HAP-1 (cell line): Measurements from ENCODE around the gene CSNK1G1.
"Not testable (repeated sequence)": the region's sequence is repeated elsewhere in the genome, so short reads cannot be mapped to it uniquely, and the experiment has no call there.

Experiments
- DNase-seq, 2 experiments: peaks; one replicate each; pipeline ENCODE4 v3.0.0-alpha.2; 2016 to 2020; ENCODE audit warnings: low spot score in 2 of 2
- H3K27me3 ChIP-seq: fragments of 250-450 bp; sonication (Bioruptor Pico); 2 replicates; pipeline ENCODE4 v1.5.1; 2020; ENCODE audit warnings: low read depth, mild to moderate bottlenecking, moderate library complexity
- H3K36me3 ChIP-seq: fragments of 250-450 bp; sonication (Bioruptor Pico); replicated peaks from 2 replicates; pipeline ENCODE4 v1.5.1; 2020; ENCODE audit warnings: mild to moderate bottlenecking
- H3K4me1 ChIP-seq: fragments of 250-450 bp; sonication (Bioruptor Pico); 2 replicates; pipeline ENCODE4 v1.5.1; 2020; ENCODE audit warnings: mild to moderate bottlenecking
- H3K4me3 ChIP-seq: fragments of 250-450 bp; sonication (Bioruptor Pico); 2 replicates; pipeline ENCODE4 v1.5.1; 2020; ENCODE audit warnings: mild to moderate bottlenecking, moderate library complexity
- H3K9me3 ChIP-seq: fragments of 250-450 bp; sonication (Bioruptor Pico); 2 replicates; pipeline ENCODE4 v1.5.1; 2020; ENCODE audit warnings: mild to moderate bottlenecking, moderate library complexity
- in situ Hi-C: fragments of 300-500 bp; cut with MboI; formaldehyde crosslinking; loops from 3 replicates; pipeline ENCODE4 v1.14.3; 2020; ENCODE audit warnings: low sequenced_read_pairs, inconsistent platforms, mixed read lengths

CSNK1G1 gene

GRCh38 chr15:64289550-64289949 lies 66.4 kb downstream of the CSNK1G1 start:
- Histone ChIP-seq H3K4me1 (peaks cover 35% of the 10 kb centered on the region), H3K4me3 (no peak overlapping the region), H3K36me3 (no peaks in the 10 kb centered on the region), H3K27me3 (no peaks in the 10 kb centered on the region), H3K9me3 (no peaks in the 10 kb centered on the region)
- in situ Hi-C loops = no loop called here
- DNase-seq = peak in 1 of 2 experiments; percentile 74

GRCh38 chr15:64288999-64289398 lies 67.0 kb downstream of the CSNK1G1 start:
- Histone ChIP-seq H3K36me3 (no peaks in the 10 kb centered on the region), H3K9me3 (no peaks in the 10 kb centered on the region), H3K4me3 (no peak overlapping the region), H3K27me3 (no peaks in the 10 kb centered on the region), H3K4me1 (peaks cover 35% of the 10 kb centered on the region)
- peak; percentile 72 to 98 for DNase-seq
- in situ Hi-C loops = no loop called here

- in situ Hi-C loops = no loop called here
- Histone ChIP-seq H3K27me3 (no peaks in the 10 kb centered on the region), H3K36me3 (no peaks in the 10 kb centered on the region), H3K4me3 (no peak overlapping the region), H3K9me3 (no peaks in the 10 kb centered on the region), H3K4me1 (peaks cover 35% of the 10 kb centered on the region)
- peak in 1 of 2 experiments; percentile 56 for DNase-seq
Observed at GRCh38 chr15:64288577-64288976, 67.4 kb downstream of the CSNK1G1 start.

- H3K4me1 ChIP-seq = peaks cover 37% of the 10 kb centered on the region
- no peaks in the 10 kb centered on the region for H3K36me3 ChIP-seq
- H3K4me3 ChIP-seq = no peak overlapping the region
- no peaks in the 10 kb centered on the region for H3K9me3 ChIP-seq
- no peaks in the 10 kb centered on the region for H3K27me3 ChIP-seq
- DNase-seq = no peak
- in situ Hi-C loops = no loop called here
Observed at GRCh38 chr15:64287953-64288352, 68.0 kb downstream of the CSNK1G1 start.

GRCh38 chr15:64286473-64286872 lies 69.5 kb downstream of the CSNK1G1 start:
- no peaks in the 10 kb centered on the region for H3K9me3 ChIP-seq
- H3K27me3 ChIP-seq = no peaks in the 10 kb centered on the region
- H3K4me1 ChIP-seq = peaks cover 45% of the 10 kb centered on the region
- in situ Hi-C loops = no loop called here
- H3K36me3 ChIP-seq = no peaks in the 10 kb centered on the region
- no peak overlapping the region for H3K4me3 ChIP-seq
- DNase-seq = no peak

GRCh38 chr15:64285871-64286270 lies 70.1 kb downstream of the CSNK1G1 start:
- Histone ChIP-seq H3K4me3 (no peak overlapping the region), H3K9me3 (no peaks in the 10 kb centered on the region), H3K36me3 (no peaks in the 10 kb centered on the region), H3K27me3 (no peaks in the 10 kb centered on the region), H3K4me1 (peaks cover 45% of the 10 kb centered on the region)
- no peak for DNase-seq
- in situ Hi-C loops = no loop called here

- in situ Hi-C loops = no loop called here
Observed at GRCh38 chr15:64285150-64285549, 70.8 kb downstream of the CSNK1G1 start.

GRCh38 chr15:64284042-64284441 lies 71.9 kb downstream of the CSNK1G1 start:
- Histone ChIP-seq H3K4me3 (no peak overlapping the region), H3K9me3 (no peaks in the 10 kb centered on the region), H3K27me3 (no peaks in the 10 kb centered on the region), H3K36me3 (0 out of 2 replicates have a peak, but pooled peaks cover 4% of the 10 kb centered on the region), H3K4me1 (peaks cover 33% of the 10 kb centered on the region)
- in situ Hi-C loops = no loop called here
- DNase-seq = no peak

More at GRCh38 chr15:64285150-64285549, 70.8 kb downstream of the CSNK1G1 start:
- peaks cover 44% of the 10 kb centered on the region for H3K4me1 ChIP-seq
- no peaks in the 10 kb centered on the region for H3K36me3 ChIP-seq
- no peaks in the 10 kb centered on the region for H3K27me3 ChIP-seq
- H3K9me3 ChIP-seq = no peaks in the 10 kb centered on the region
- no peak for DNase-seq
- no peak overlapping the region for H3K4me3 ChIP-seq

GRCh38 chr15:64282701-64283100 lies 73.3 kb downstream of the CSNK1G1 start:
- Histone ChIP-seq H3K36me3 (0 out of 2 replicates have a peak, but pooled peaks cover 8% of the 10 kb centered on the region), H3K4me1 (peaks cover 20% of the 10 kb centered on the region), H3K27me3 (no peaks in the 10 kb centered on the region), H3K4me3 (no peak overlapping the region), H3K9me3 (no peaks in the 10 kb centered on the region)
- in situ Hi-C loops = no loop called here
- DNase-seq = peak in 1 of 2 experiments; percentile 83

GRCh38 chr15:64279131-64279530 lies 76.8 kb downstream of the CSNK1G1 start:
- Histone ChIP-seq H3K4me1 (peaks cover 11% of the 10 kb centered on the region), H3K27me3 (no peaks in the 10 kb centered on the region), H3K4me3 (no peak overlapping the region), H3K36me3 (0 out of 2 replicates have a peak, but pooled peaks cover 8% of the 10 kb centered on the region), H3K9me3 (no peaks in the 10 kb centered on the region)
- no peak for DNase-seq
- in situ Hi-C loops = no loop called here

- in situ Hi-C loops = no loop called here
Observed at GRCh38 chr15:64275934-64276333, 80.0 kb downstream of the CSNK1G1 start.

GRCh38 chr15:64274341-64274950 lies 81.5 kb downstream of the CSNK1G1 start:
- H3K36me3 ChIP-seq = 0 out of 2 replicates have a peak, but pooled peaks cover 8% of the 10 kb centered on the region
- H3K4me1 ChIP-seq = no peaks in the 10 kb centered on the region
- H3K27me3 ChIP-seq = no peaks in the 10 kb centered on the region
- no peaks in the 10 kb centered on the region for H3K9me3 ChIP-seq
- H3K4me3 ChIP-seq = no peak overlapping the region
- no peak for DNase-seq
- in situ Hi-C loops = no loop called here

More at GRCh38 chr15:64275934-64276333, 80.0 kb downstream of the CSNK1G1 start:
- no peaks in the 10 kb centered on the region for H3K27me3 ChIP-seq
- H3K9me3 ChIP-seq = no peaks in the 10 kb centered on the region
- H3K4me3 ChIP-seq = no peak overlapping the region
- no peaks in the 10 kb centered on the region for H3K4me1 ChIP-seq
- DNase-seq = no peak
- 0 out of 2 replicates have a peak, but pooled peaks cover 8% of the 10 kb centered on the region for H3K36me3 ChIP-seq

GRCh38 chr15:64267331-64267973 lies 88.5 kb downstream of the CSNK1G1 start:
- no peaks in the 10 kb centered on the region for H3K27me3 ChIP-seq
- no peak overlapping the region for H3K4me3 ChIP-seq
- in situ Hi-C loops = no loop called here
- no peaks in the 10 kb centered on the region for H3K36me3 ChIP-seq
- peaks cover 3% of the 10 kb centered on the region; the same call in 1 of the 2 replicates for H3K9me3 ChIP-seq
- no peak for DNase-seq
- H3K4me1 ChIP-seq = no peaks in the 10 kb centered on the region

- H3K9me3 ChIP-seq, in situ Hi-C loops, DNase-seq, H3K4me1 ChIP-seq, H3K4me3 ChIP-seq, H3K27me3 ChIP-seq, H3K36me3 ChIP-seq: not testable (repeated sequence)
Observed at GRCh38 chr15:64265188-64265587, 90.8 kb downstream of the CSNK1G1 start.
